GM21825 (cell line): ENCODE data around the gene CKS1B.

ENCODE experiments used
- ATAC-seq: cut with Tn5 transposase; IDR thresholded peaks from one replicate; pipeline ENCODE4 v1.9.1; 2021; ENCODE audit warnings: mild to moderate bottlenecking, moderate library complexity; ENCODE audit not compliant: unreplicated experiment

The CKS1B gene

GRCh38 chr1:154974102-154974807 is at the start of gene CKS1B:
Gene CKS1B, plus strand, starts transcription at chr1:154974681. Its CDS starts 65 bp downstream, at chr1:154974746.
- ATAC-seq, result peak; percentile 71

- no peak for ATAC-seq
These were observed 48.9 kb upstream of the CKS1B start for GRCh38 chr1:154925335-154926170.

- ATAC-seq, result no peak
These were observed 48.3 kb upstream of the CKS1B start for GRCh38 chr1:154926201-154926600.

GRCh38 chr1:154931940-154932487 is 42.5 kb upstream of the CKS1B start:
- no peak for ATAC-seq

- ATAC-seq, result no peak
These were observed 40.0 kb upstream of the CKS1B start for GRCh38 chr1:154934358-154934948.

GRCh38 chr1:154935749-154936554 is 38.5 kb upstream of the CKS1B start:
- no peak for ATAC-seq

- ATAC-seq, result peak; percentile 62
These were observed 37.9 kb upstream of the CKS1B start, which contains the start of gene PMVK for GRCh38 chr1:154936555-154937084. Gene PMVK, minus strand, starts transcription at chr1:154936719. Its CDS starts 34 bp downstream, at chr1:154936685.

- peak; percentile 50 for ATAC-seq
These were observed 37.1 kb upstream of the CKS1B start for GRCh38 chr1:154937085-154937987.

GRCh38 chr1:154937988-154938386 is 36.5 kb upstream of the CKS1B start:
- ATAC-seq, result no peak

- ATAC-seq, result no peak
These were observed 35.7 kb upstream of the CKS1B start for GRCh38 chr1:154938604-154939399.

GRCh38 chr1:154940213-154940560 is 34.3 kb upstream of the CKS1B start:
- no peak for ATAC-seq

GRCh38 chr1:154940651-154941194 is 33.8 kb upstream of the CKS1B start:
- no peak for ATAC-seq

GRCh38 chr1:154941333-154942013 is 33.0 kb upstream of the CKS1B start:
- no peak for ATAC-seq

GRCh38 chr1:154943649-154944400 is 30.7 kb upstream of the CKS1B start:
- no peak for ATAC-seq

GRCh38 chr1:154944401-154945159 is 29.9 kb upstream of the CKS1B start:
- no peak for ATAC-seq
